A549 treated with dexamethasone at 1 μM for 4 hours (cell line): ENCODE data around the gene INCENP. TPM values are rescaled to one million over a fixed set of nuclear protein-coding genes. Genes with fewer than 3 reads are reported as not detected.

Source experiments
- total RNA-seq: library from RNA; stranded (reverse); fragments of 200-300 nt; extraction: Qiagen RNA extraction; gene quantifications from 5 replicates; pipeline ENCODE4 v1.2.3, GENCODE V29; 2022

INCENP gene
- total RNA-seq: 42.4 to 64.7 TPM (median 60.5 TPM) in 5 replicates

DNA sequence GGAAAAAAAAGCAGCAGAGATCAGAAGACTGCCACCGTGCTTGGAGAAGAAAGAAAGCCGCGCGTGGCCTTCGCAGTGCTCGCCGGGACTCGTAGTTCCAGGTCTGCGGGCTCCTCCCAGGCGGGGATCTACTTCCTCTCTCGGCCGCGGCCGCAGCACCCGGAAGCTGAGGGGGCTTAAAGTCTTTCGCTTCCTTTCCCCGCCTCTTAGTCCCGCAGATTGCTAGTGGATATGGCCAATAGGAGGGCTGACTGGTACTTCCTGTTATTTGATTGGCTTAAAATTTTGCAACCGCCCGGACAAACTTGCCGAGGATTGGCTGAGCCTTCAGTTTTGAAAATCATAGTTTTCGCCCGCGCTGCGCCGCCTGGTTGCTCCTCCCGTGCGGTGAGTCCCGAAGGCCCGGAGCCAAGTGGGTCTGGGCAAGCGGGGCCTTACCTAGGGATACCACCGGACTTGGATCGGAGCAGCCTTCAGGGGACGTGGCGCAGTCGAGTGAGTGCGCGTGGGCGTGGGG lies at the start of gene INCENP:
Gene INCENP, plus strand, starts transcription at position 343 of the 517 bp plus-strand sequence. CDS start 4,151 bp downstream, outside the sequence.

GRCh38 chr11:62190011-62190410 lies 66.2 kb downstream of the INCENP start, which contains the start of gene SCGB1D1:
SCGB1D1 (plus strand) TSS chr11:62190216; CDS start chr11:62190285, 69 bp downstream.

Other genes starting within 250 kb of the INCENP start
- gene FADS3, start 232.5 kb upstream of the INCENP start, total RNA-seq: 55.7 to 91.5 TPM (median 78.5 TPM) in 5 replicates
- 17.7 to 26.3 TPM (median 21.6 TPM) in 5 replicates for gene RAB3IL1, start 206.4 kb upstream of the INCENP start, total RNA-seq
- gene BEST1, start 173.7 kb upstream of the INCENP start, total RNA-seq: 1.3 to 5.6 TPM (median 1.6 TPM) in 5 replicates
- 12,177 to 22,454 TPM (median 20,238 TPM) in 5 replicates for gene FTH1, start 156.4 kb upstream of the INCENP start, total RNA-seq
- not detected in 5 replicates for gene SCGB1D1, start 66.2 kb downstream of the INCENP start, total RNA-seq
- not detected in 5 replicates for gene SCGB2A1, start 84.7 kb downstream of the INCENP start, total RNA-seq
- not detected in 5 replicates for gene SCGB1D2, start 118.2 kb downstream of the INCENP start, total RNA-seq
- not detected in 5 replicates for gene SCGB2A2, start 146.1 kb downstream of the INCENP start, total RNA-seq
- gene SCGB1D4, start 175.1 kb downstream of the INCENP start, total RNA-seq: not detected in 5 replicates
- gene ASRGL1, start 213.4 kb downstream of the INCENP start, total RNA-seq: 9.9 to 14.3 TPM (median 14.1 TPM) in 5 replicates